K562 (cell line): ENCODE data around the gene TRAPPC8. TPM values are rescaled to one million over a fixed set of nuclear protein-coding genes. Genes with fewer than 3 reads are reported as not detected.

Experiments
- ATAC-seq: fragments of 200-7000 bp; cut with Tn5 transposase; 3 replicates; pipeline ENCODE4 v1.9.1; 2020; ENCODE audit warnings: moderate library complexity
- BruUV-seq: library from RNA; stranded (reverse); fragments of 400-500 nt; replicated peaks from 2 replicates; lab custom pipeline; 2021; lab: Mats Ljungman, UMichigan
- CTCF ChIA-PET: fragments of 300-600 bp; formaldehyde crosslinking; extraction: SDS; loops from one replicate; lab custom pipeline; 2021; ENCODE audit warnings: low intra/inter-chr PET ratio; lab: Yijun Ruan, JAX
- POLR2A ChIA-PET: fragments of 300-600, 350-650 bp; sonication (Branson Sonifier 250); formaldehyde crosslinking; extraction: SDS; loops from one replicate; lab custom pipeline; 2021; ENCODE audit warnings: antibody characterized with exemption, inconsistent platforms; lab: Yijun Ruan, JAX
- DNase-seq, 4 experiments: peaks; one replicate each; pipeline versions ENCODE4 v3.0.0 to v3.0.0-alpha.2; 2011 to 2018; ENCODE audit warnings: low spot score in 3 of 4, mixed read lengths in 3 of 4; ENCODE audit errors: extremely low read depth in 1 of 4
- FAIRE-seq: peaks from 2 replicates; lab custom pipeline; 2011; peaks lifted over from hg19 to GRCh38; lab: Jason Lieb, UNC
- H2AFZ ChIP-seq: 2 replicates; pipeline ENCODE4 v1.6.0; 2011; ENCODE audit warnings: low read depth, low read length, control low read depth, inconsistent platforms
- H3K27ac ChIP-seq: fragments of 200-600 bp; 3 replicates; pipeline ENCODE4 v1.8.0; 2011; ENCODE audit warnings: low read depth, mild to moderate bottlenecking, control low read depth, inconsistent platforms, low read length, moderate library complexity, mixed read lengths; ENCODE audit errors: extremely low read depth
- H3K27me3 ChIP-seq, 2 experiments: fragments of 300-600 bp in 1 of 2; 2 replicates in 1 of 2; 3 replicates in 1 of 2; pipeline versions ENCODE4 v1.6.0 to v1.8.0; 2011; ENCODE audit warnings: inconsistent platforms in 2 of 2, low read length in 2 of 2, mild to moderate bottlenecking in 1 of 2, mixed read lengths in 1 of 2, moderate library complexity in 1 of 2; ENCODE audit not compliant: control insufficient read depth in 2 of 2, insufficient read depth in 2 of 2
- H3K36me3 ChIP-seq: fragments of 300-600 bp; 3 replicates; pipeline ENCODE4 v1.8.0; 2011; ENCODE audit warnings: mild to moderate bottlenecking, low read length, inconsistent platforms; ENCODE audit not compliant: control insufficient read depth, insufficient read depth
- H3K4me1 ChIP-seq, 2 experiments: fragments of 200-600 bp in 1 of 2; replicated peaks in 1 of 2; 2 replicates in 1 of 2; 3 replicates in 1 of 2; pipeline versions ENCODE4 v1.5.1 to v1.8.0; 2011; ENCODE audit warnings: inconsistent platforms in 2 of 2, low read length in 2 of 2, mild to moderate bottlenecking in 1 of 2, mixed read lengths in 1 of 2, moderate library complexity in 1 of 2; ENCODE audit not compliant: control insufficient read depth in 2 of 2, insufficient read depth in 2 of 2
- H3K4me2 ChIP-seq: 2 replicates; pipeline ENCODE4 v1.6.1; 2011; ENCODE audit warnings: low read length, control low read depth, inconsistent platforms, mixed read lengths; ENCODE audit not compliant: insufficient read depth
- H3K4me3 ChIP-seq: fragments of 200-600 bp; sonication (generic), shearing (Covaris generic); 2 replicates; pipeline ENCODE4 v1.5.1; 2016; ENCODE audit warnings: control low read depth, inconsistent platforms
- H3K79me2 ChIP-seq: fragments of 200-600 bp; 3 replicates; pipeline ENCODE4 v1.8.0; 2011; ENCODE audit warnings: low read length, inconsistent platforms; ENCODE audit not compliant: control insufficient read depth, insufficient read depth
- H3K9ac ChIP-seq, 2 experiments: 2 replicates each; pipeline versions ENCODE4 v1.6.0 to v1.6.1; 2011; ENCODE audit warnings: low read depth in 2 of 2, low read length in 2 of 2, control low read depth in 1 of 2, inconsistent platforms in 1 of 2, mild to moderate bottlenecking in 1 of 2, mixed read lengths in 1 of 2; ENCODE audit not compliant: insufficient read depth in 1 of 2
- H3K9me1 ChIP-seq: one replicate; pipeline ENCODE4 v1.6.0; 2011; ENCODE audit warnings: inconsistent platforms, mild to moderate bottlenecking, low read length, moderate library complexity; ENCODE audit not compliant: control insufficient read depth, insufficient read depth
- H3K9me3 ChIP-seq: replicated peaks from 2 replicates; pipeline ENCODE4 v1.5.1; 2011; ENCODE audit warnings: low read depth, low read length, inconsistent platforms; ENCODE audit not compliant: control insufficient read depth, insufficient read depth
- H4K20me1 ChIP-seq: replicated peaks from 2 replicates; pipeline ENCODE4 v1.6.1; 2011; ENCODE audit warnings: low read length, inconsistent platforms, mixed read lengths; ENCODE audit not compliant: control insufficient read depth, insufficient read depth
- ELF2 ChIP-seq: fragments of 250-450 bp; sonication (Bioruptor Pico); IDR thresholded peaks from 2 replicates; pipeline ENCODE4 v1.5.0; 2021; ENCODE audit warnings: mild to moderate bottlenecking
- GATAD2B ChIP-seq: fragments of 450-650 bp; IDR thresholded peaks from 2 replicates; pipeline ENCODE4 v1.6.1; 2017; ENCODE audit warnings: mild to moderate bottlenecking, borderline replicate concordance
- MEF2A ChIP-seq: IDR thresholded peaks from 2 replicates; pipeline ENCODE4 v1.6.1; 2011; ENCODE audit warnings: low read depth, mild to moderate bottlenecking, low read length, moderate library complexity; ENCODE audit not compliant: control insufficient read depth
- MTA1 ChIP-seq: fragments of 450-650 bp; IDR thresholded peaks from 2 replicates; pipeline ENCODE4 v1.6.1; 2017; ENCODE audit warnings: borderline replicate concordance
- MYBL2 ChIP-seq, 2 experiments: fragments of 450-650 bp in 1 of 2; sonication (generic) in 1 of 2; formaldehyde crosslinking in 1 of 2; IDR thresholded peaks; 2 replicates each; pipeline versions ENCODE4 v1.6.1 to v1.8.1; 2017 to 2022; ENCODE audit warnings: borderline replicate concordance in 1 of 2, inconsistent platforms in 1 of 2, low read depth in 1 of 2, mild to moderate bottlenecking in 1 of 2, missing genetic modification reagents in 1 of 2, moderate library complexity in 1 of 2
- NR3C1 ChIP-seq: sonication (generic); formaldehyde crosslinking; IDR thresholded peaks from 2 replicates; pipeline ENCODE4 v1.8.1; 2022; ENCODE audit warnings: missing genetic modification reagents
- PHF8 ChIP-seq: fragments of 200-600 bp; sonication (generic); IDR thresholded peaks from 2 replicates; pipeline ENCODE4 v1.6.1; 2012; ENCODE audit warnings: mixed run types, mild to moderate bottlenecking, inconsistent platforms, low read length, moderate library complexity, borderline replicate concordance
- TAF1 ChIP-seq: IDR thresholded peaks from 2 replicates; pipeline ENCODE4 v1.6.1; 2011; ENCODE audit warnings: mild to moderate bottlenecking, low read length, moderate library complexity; ENCODE audit not compliant: insufficient read depth, control insufficient read depth, severe bottlenecking; ENCODE audit errors: extremely low read depth
- ZFP30 ChIP-seq: fragments of 250-450 bp; sonication (Bioruptor Pico); IDR thresholded peaks from 2 replicates; pipeline ENCODE4 v1.8.0; 2022; ENCODE audit warnings: moderate library complexity, mild to moderate bottlenecking, inconsistent platforms, borderline replicate concordance
- ZKSCAN8 ChIP-seq: fragments of 200-800 bp; sonication (Bioruptor generic); IDR thresholded peaks from 2 replicates; pipeline ENCODE4 v1.6.1; 2016; ENCODE audit warnings: missing genetic modification characterization, missing compliant biosample characterization
- ZNF174 ChIP-seq: fragments of 250-450 bp; sonication (Bioruptor Pico); IDR thresholded peaks from 2 replicates; pipeline ENCODE4 v1.4.0; 2020; ENCODE audit warnings: mild to moderate bottlenecking
- ZNF384 ChIP-seq: IDR thresholded peaks from 2 replicates; pipeline ENCODE4 v1.6.1; 2012; ENCODE audit warnings: low read depth, low read length, improper control_type of control experiment
- WGBS: fragments of 100-300 bp; shearing (Covaris generic); methylation state at CpG from one replicate; pipeline ENCODE4 v1.1.6; 2016; ENCODE audit warnings: low coverage, mixed read lengths; ENCODE audit not compliant: insufficient coverage; ENCODE audit errors: missing lambda C conversion rate; 5-methylcytosine and 5-hydroxymethylcytosine counted together
- in situ Hi-C: fragments of 300-500 bp; cut with MboI; formaldehyde crosslinking; loops from 4 replicates; pipeline ENCODE4 v1.15.0; 2018; ENCODE audit warnings: inconsistent platforms, mixed read lengths
- intact Hi-C: fragments of 100-400 bp; cut with micrococcal nuclease; formaldehyde crosslinking; loops from 2 replicates; pipeline ENCODE4 v1.14.2; 2022
- polyA plus RNA-seq, 8 experiments: library from polyadenylated mRNA; depleted of rRNA in 4 of 8; stranded (reverse) in 5 of 8; unstranded in 3 of 8; fragments of >200 nt; fragmentation: Nextera tagmentation in 2 of 8; fragmentation: Illumina TruSeq in 1 of 8; extraction: Ambion mirVana in 2 of 8; extraction: Trizol in 1 of 8; gene quantifications; 2 replicates each; pipeline versions ENCODE4 v1.2.1 to v1.2.3, GENCODE V29; 2011 to 2014; ENCODE audit warnings: inconsistent platforms in 1 of 8, missing spikeins in 1 of 8
- total RNA-seq, 7 experiments: library from RNA; depleted of rRNA in 6 of 7; stranded (reverse); fragments of >200 nt in 6 of 7; fragmentation: Illumina TruSeq in 2 of 7; extraction: Trizol in 2 of 7; gene quantifications; 2 replicates each; pipeline versions ENCODE4 v1.2.1 to v1.2.3, GENCODE V29; 2011 to 2021; ENCODE audit warnings: low replicate concordance in 1 of 7
- TF ChIP-seq, protein P1 (sequence below), 2 experiments: IDR thresholded peaks; 2 replicates each; pipeline ENCODE4 v1.6.1; 2012; ENCODE audit warnings: improper control_type of control experiment in 2 of 2, low read depth in 2 of 2, low read length in 2 of 2, borderline replicate concordance in 1 of 2
- TF ChIP-seq, protein P2 (sequence below): fragments of 200-400 bp; formaldehyde crosslinking; IDR thresholded peaks from 2 replicates; pipeline ENCODE4 v1.6.1; 2017; ENCODE audit warnings: mild to moderate bottlenecking, low read depth, low read length, moderate library complexity
- TF ChIP-seq, protein P3 (sequence below), 3 experiments: fragments of 200-800 bp in 1 of 3; sonication (Bioruptor generic) in 1 of 3; sonication (generic) in 1 of 3; formaldehyde crosslinking in 1 of 3; IDR thresholded peaks; 2 replicates each; pipeline versions ENCODE4 v1.6.1 to v1.8.0; 2016 to 2022; ENCODE audit warnings: mild to moderate bottlenecking in 2 of 3, missing compliant biosample characterization in 2 of 3, missing genetic modification characterization in 2 of 3, missing genetic modification reagents in 1 of 3
- TF ChIP-seq, protein P4 (sequence below): sonication (generic); formaldehyde crosslinking; IDR thresholded peaks from 2 replicates; pipeline ENCODE4 v1.9.0; 2022; ENCODE audit warnings: mild to moderate bottlenecking, missing genetic modification reagents

The TRAPPC8 gene
- total and polyA plus RNA-seq, 9 of the 15 experiments (the other 6 are each of a cell fraction or from before 2014, with no cell fraction given), result 20.1 to 111 (median 35.6) TPM

DNA sequence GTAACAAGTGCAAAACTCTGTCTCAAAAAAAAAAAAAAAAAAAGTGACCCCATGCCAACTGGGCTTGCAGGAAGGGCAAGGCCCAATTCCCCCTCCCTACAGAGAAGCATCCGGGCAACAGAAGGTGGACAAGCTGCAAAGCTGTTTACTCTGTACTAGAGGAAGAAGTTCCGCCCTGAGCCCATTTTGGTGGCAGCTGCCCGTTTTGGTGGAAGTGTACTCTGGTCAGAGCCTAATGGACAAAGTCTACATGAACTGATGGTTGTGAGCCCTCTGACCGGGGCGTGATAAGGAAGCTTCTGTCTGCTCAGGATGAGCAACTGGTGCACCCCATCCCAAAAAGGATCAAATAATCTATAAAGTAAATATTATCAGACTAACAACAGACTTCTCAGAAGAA is 65.0 kb downstream of the TRAPPC8 start:
- BruUV-seq, result no TSS peak
- FAIRE-seq, result no peak
- CTCF ChIA-PET, result no interaction called here
- Histone ChIP-seq H3K27me3 (no peaks in the 10 kb centered on the region), H3K9me3 (0 out of 2 replicates have a peak, but pooled peaks cover 3% of the 10 kb centered on the region), H3K9ac (no peak overlapping the region), H3K4me3 (no peak overlapping the region), H3K27ac (no peak overlapping the region), H3K79me2 (peaks cover 2% of the 10 kb centered on the region; the same call in 1 of the 3 replicates), H3K4me1 (no peaks in the 10 kb centered on the region), H3K36me3 (peaks cover 61% of the 10 kb centered on the region), H2AFZ (no peak overlapping the region), H3K9me1 (no peaks in the 10 kb centered on the region), H3K4me2 (no peak overlapping the region), H4K20me1 (no peaks in the 10 kb centered on the region)
- 97% methylated on average over 5 of the region's 5 CpGs for WGBS
- intact Hi-C loops (no loop called here), in situ Hi-C loops (no loop called here)
- POLR2A ChIA-PET, result no interaction called here
- no peak for ATAC-seq
- DNase-seq, result no peak
- TF ChIP-seq, protein P1, sequence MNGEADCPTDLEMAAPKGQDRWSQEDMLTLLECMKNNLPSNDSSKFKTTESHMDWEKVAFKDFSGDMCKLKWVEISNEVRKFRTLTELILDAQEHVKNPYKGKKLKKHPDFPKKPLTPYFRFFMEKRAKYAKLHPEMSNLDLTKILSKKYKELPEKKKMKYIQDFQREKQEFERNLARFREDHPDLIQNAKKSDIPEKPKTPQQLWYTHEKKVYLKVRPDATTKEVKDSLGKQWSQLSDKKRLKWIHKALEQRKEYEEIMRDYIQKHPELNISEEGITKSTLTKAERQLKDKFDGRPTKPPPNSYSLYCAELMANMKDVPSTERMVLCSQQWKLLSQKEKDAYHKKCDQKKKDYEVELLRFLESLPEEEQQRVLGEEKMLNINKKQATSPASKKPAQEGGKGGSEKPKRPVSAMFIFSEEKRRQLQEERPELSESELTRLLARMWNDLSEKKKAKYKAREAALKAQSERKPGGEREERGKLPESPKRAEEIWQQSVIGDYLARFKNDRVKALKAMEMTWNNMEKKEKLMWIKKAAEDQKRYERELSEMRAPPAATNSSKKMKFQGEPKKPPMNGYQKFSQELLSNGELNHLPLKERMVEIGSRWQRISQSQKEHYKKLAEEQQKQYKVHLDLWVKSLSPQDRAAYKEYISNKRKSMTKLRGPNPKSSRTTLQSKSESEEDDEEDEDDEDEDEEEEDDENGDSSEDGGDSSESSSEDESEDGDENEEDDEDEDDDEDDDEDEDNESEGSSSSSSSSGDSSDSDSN (IDR thresholded peaks at IDR 0.05; ENCODE audit: borderline replicate concordance in 1 of 2, low read depth in 2 of 2, low read length in 2 of 2), result no peak
- no peak for TF ChIP-seq PHF8
- TF ChIP-seq NR3C1 (CRISPR knock-in tag), result no peak
- no peak for TF ChIP-seq ZKSCAN8 (CRISPR knock-in tag)
- TF ChIP-seq ZNF174 (CRISPR knock-in tag), result no peak
- no peak for TF ChIP-seq MYBL2 (IDR thresholded peaks at IDR 0.05; ENCODE audit: low read depth)
- no peak for TF ChIP-seq MYBL2 (CRISPR knock-in tag; IDR thresholded peaks at IDR 0.05; ENCODE audit: borderline replicate concordance)
- no peak for TF ChIP-seq GATAD2B
- TF ChIP-seq MEF2A, result no peak
- no peak for TF ChIP-seq ELF2 (CRISPR knock-in tag)
- TF ChIP-seq, protein P2, sequence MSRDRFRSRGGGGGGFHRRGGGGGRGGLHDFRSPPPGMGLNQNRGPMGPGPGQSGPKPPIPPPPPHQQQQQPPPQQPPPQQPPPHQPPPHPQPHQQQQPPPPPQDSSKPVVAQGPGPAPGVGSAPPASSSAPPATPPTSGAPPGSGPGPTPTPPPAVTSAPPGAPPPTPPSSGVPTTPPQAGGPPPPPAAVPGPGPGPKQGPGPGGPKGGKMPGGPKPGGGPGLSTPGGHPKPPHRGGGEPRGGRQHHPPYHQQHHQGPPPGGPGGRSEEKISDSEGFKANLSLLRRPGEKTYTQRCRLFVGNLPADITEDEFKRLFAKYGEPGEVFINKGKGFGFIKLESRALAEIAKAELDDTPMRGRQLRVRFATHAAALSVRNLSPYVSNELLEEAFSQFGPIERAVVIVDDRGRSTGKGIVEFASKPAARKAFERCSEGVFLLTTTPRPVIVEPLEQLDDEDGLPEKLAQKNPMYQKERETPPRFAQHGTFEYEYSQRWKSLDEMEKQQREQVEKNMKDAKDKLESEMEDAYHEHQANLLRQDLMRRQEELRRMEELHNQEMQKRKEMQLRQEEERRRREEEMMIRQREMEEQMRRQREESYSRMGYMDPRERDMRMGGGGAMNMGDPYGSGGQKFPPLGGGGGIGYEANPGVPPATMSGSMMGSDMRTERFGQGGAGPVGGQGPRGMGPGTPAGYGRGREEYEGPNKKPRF, result no peak
- TF ChIP-seq ZFP30 (CRISPR knock-in tag), result no peak
- TF ChIP-seq MTA1, result no peak
- TF ChIP-seq, protein P3, sequence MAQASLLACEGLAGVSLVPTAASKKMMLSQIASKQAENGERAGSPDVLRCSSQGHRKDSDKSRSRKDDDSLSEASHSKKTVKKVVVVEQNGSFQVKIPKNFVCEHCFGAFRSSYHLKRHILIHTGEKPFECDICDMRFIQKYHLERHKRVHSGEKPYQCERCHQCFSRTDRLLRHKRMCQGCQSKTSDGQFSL (CRISPR knock-in tag; IDR thresholded peaks at IDR 0.05), result no peak
- TF ChIP-seq, protein P3 (tag; IDR thresholded peaks at IDR 0.05), result no peak
- TF ChIP-seq ZNF384, result no peak
- TF ChIP-seq, protein P4, sequence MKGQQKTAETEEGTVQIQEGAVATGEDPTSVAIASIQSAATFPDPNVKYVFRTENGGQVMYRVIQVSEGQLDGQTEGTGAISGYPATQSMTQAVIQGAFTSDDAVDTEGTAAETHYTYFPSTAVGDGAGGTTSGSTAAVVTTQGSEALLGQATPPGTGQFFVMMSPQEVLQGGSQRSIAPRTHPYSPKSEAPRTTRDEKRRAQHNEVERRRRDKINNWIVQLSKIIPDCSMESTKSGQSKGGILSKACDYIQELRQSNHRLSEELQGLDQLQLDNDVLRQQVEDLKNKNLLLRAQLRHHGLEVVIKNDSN (CRISPR knock-in tag), result no peak
- no peak for TF ChIP-seq TAF1
